IMR-90 (cell line): ENCODE data around the gene FXYD5.

ENCODE experiments used
- BHLHE40 ChIP-seq: fragments of 150-350 bp; IDR thresholded peaks from 2 replicates; pipeline ENCODE4 v1.6.1; 2016; ENCODE audit warnings: mild to moderate bottlenecking, low read depth, low read length
- CEBPB ChIP-seq: IDR thresholded peaks from 2 replicates; pipeline ENCODE4 v1.6.1; 2012; ENCODE audit warnings: low read depth, low read length, improper control_type of control experiment
- CTCF ChIP-seq: conservative IDR thresholded peaks from 2 replicates; pipeline ENCODE4 v1.5.1; 2012; ENCODE audit warnings: mild to moderate bottlenecking, low read depth, low read length, improper control_type of control experiment
- MAFK ChIP-seq: IDR thresholded peaks from 2 replicates; pipeline ENCODE4 v1.6.1; 2012; ENCODE audit warnings: low read depth, low read length, improper control_type of control experiment
- MXI1 ChIP-seq: IDR thresholded peaks from 2 replicates; pipeline ENCODE4 v1.6.1; 2012; ENCODE audit warnings: low read depth, mild to moderate bottlenecking, low read length, moderate library complexity, borderline replicate concordance
- NFE2L2 ChIP-seq: fragments of 150-350 bp; IDR thresholded peaks from 2 replicates; pipeline ENCODE4 v1.6.1; 2016; ENCODE audit warnings: low read depth, mild to moderate bottlenecking, low read length
- POLR2A ChIP-seq: IDR thresholded peaks from 2 replicates; pipeline ENCODE4 v1.6.1; 2012; ENCODE audit warnings: mild to moderate bottlenecking, low read depth, low read length
- RAD21 ChIP-seq: IDR thresholded peaks from 2 replicates; pipeline ENCODE4 v1.6.1; 2012; ENCODE audit warnings: low read length, improper control_type of control experiment
- RCOR1 ChIP-seq: IDR thresholded peaks from 2 replicates; pipeline ENCODE4 v1.6.1; 2012; ENCODE audit warnings: mild to moderate bottlenecking, low read length, improper control_type of control experiment; ENCODE audit not compliant: insufficient replicate concordance
- SMC3 ChIP-seq: fragments of 150-350 bp; IDR thresholded peaks from 2 replicates; pipeline ENCODE4 v1.6.1; 2016; ENCODE audit warnings: low read depth, mild to moderate bottlenecking, antibody characterized with exemption, low read length, moderate library complexity

GRCh38 chr19:35217649-35217990 is 63.1 kb downstream of the FXYD5 start:
- TF ChIP-seq CTCF = no peak
- TF ChIP-seq RAD21 = no peak
- no peak for TF ChIP-seq POLR2A
- no peak for TF ChIP-seq MXI1
- TF ChIP-seq BHLHE40 = no peak
- no peak for TF ChIP-seq SMC3
- TF ChIP-seq MAFK = no peak
- no peak for TF ChIP-seq CEBPB
- TF ChIP-seq NFE2L2 = no peak
- no peak for TF ChIP-seq RCOR1
